ENCODE measurements around the gene CDYL2.

DNA sequence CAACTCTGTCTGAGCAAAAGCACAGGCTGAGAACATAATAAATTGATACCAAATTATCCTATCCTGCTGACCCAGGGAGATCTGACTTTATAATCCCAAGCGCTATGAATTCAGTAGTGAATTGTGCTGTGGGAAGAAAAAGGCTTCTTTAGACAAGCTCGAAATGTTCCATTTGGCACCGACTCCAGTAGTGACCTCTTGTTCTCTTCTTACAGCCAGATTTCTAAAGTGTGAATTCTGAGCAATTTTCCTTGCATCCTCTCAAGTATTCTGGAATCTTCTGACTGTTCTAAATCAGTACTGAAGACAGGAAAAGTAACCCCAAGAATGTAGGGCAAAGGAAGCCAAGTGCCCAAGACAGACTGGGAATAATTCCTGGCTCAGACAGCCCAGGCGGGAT lies 58.2 kb downstream of the CDYL2 start:
- TF ChIP-seq, protein P1, sequence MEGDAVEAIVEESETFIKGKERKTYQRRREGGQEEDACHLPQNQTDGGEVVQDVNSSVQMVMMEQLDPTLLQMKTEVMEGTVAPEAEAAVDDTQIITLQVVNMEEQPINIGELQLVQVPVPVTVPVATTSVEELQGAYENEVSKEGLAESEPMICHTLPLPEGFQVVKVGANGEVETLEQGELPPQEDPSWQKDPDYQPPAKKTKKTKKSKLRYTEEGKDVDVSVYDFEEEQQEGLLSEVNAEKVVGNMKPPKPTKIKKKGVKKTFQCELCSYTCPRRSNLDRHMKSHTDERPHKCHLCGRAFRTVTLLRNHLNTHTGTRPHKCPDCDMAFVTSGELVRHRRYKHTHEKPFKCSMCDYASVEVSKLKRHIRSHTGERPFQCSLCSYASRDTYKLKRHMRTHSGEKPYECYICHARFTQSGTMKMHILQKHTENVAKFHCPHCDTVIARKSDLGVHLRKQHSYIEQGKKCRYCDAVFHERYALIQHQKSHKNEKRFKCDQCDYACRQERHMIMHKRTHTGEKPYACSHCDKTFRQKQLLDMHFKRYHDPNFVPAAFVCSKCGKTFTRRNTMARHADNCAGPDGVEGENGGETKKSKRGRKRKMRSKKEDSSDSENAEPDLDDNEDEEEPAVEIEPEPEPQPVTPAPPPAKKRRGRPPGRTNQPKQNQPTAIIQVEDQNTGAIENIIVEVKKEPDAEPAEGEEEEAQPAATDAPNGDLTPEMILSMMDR (conservative IDR thresholded peaks at IDR 0.05; ENCODE audit: low read length) = no peak
- no peak for TF ChIP-seq EZH2phosphoT487 (IDR thresholded peaks at IDR 0.05; ENCODE audit: borderline replicate concordance, low read depth, low read length)
